GM12878 (cell line): ENCODE results near the gene ACOT13. TPM values are rescaled to one million over a fixed set of nuclear protein-coding genes. Genes with fewer than 3 reads are reported as not detected.
"Not testable (repeated sequence)": the region's sequence is repeated elsewhere in the genome, so short reads cannot be mapped to it uniquely, and the experiment has no call there.

ENCODE experiments used
- ATAC-seq: fragments of 200-7000 bp; cut with Tn5 transposase; 3 replicates; pipeline ENCODE4 v1.9.1; 2020; ENCODE audit warnings: mild to moderate bottlenecking, moderate library complexity
- BruUV-seq: library from RNA; stranded (reverse); fragments of 400-500 nt; replicated peaks from 2 replicates; lab custom pipeline; 2021; lab: Mats Ljungman, UMichigan
- CTCF ChIA-PET: fragments of 300-600 bp; sonication (Branson Sonifier 250); formaldehyde crosslinking; extraction: SDS; loops from one replicate; lab custom pipeline; 2021; ENCODE audit warnings: inconsistent platforms; lab: Yijun Ruan, JAX
- POLR2A ChIA-PET: fragments of 350-600 bp; formaldehyde crosslinking; extraction: SDS; loops from one replicate; lab custom pipeline; 2021; ENCODE audit warnings: inconsistent platforms; lab: Charles Lee
- RAD21 ChIA-PET: fragments of 300-600 bp; sonication (Branson Sonifier 250); formaldehyde crosslinking; loops from one replicate; lab custom pipeline; 2023; ENCODE audit warnings: antibody characterized with exemption; ENCODE audit not compliant: unreplicated experiment; lab: Charles Lee
- SMC1A ChIA-PET: fragments of 300-600 bp; sonication (Branson Sonifier 250); formaldehyde crosslinking; loops from one replicate; lab custom pipeline; 2023; ENCODE audit not compliant: unreplicated experiment, uncharacterized antibody; lab: Charles Lee
- DNase-seq: peaks from one replicate; pipeline ENCODE4 v3.0.0-alpha.2; 2011; ENCODE audit warnings: low read depth, low spot score
- FAIRE-seq: peaks from 3 replicates; lab custom pipeline; 2011; peaks lifted over from hg19 to GRCh38; lab: Jason Lieb, UNC
- H2AFZ ChIP-seq: 2 replicates; pipeline ENCODE4 v1.6.0; 2011; ENCODE audit warnings: low read depth, low read length, control low read depth; ENCODE audit not compliant: control insufficient read depth
- H3K27ac ChIP-seq: 2 replicates; pipeline ENCODE4 v1.5.1; 2011; ENCODE audit warnings: control low read depth; ENCODE audit not compliant: control insufficient read depth, insufficient read depth
- H3K27me3 ChIP-seq, 2 experiments: replicated peaks in 1 of 2; 2 replicates each; pipeline versions ENCODE4 v1.6.0 to v1.6.1; 2011; ENCODE audit warnings: low read length in 1 of 2; ENCODE audit not compliant: control insufficient read depth in 2 of 2, insufficient read depth in 2 of 2
- H3K36me3 ChIP-seq, 2 experiments: 2 replicates each; pipeline ENCODE4 v1.5.1; 2011; ENCODE audit warnings: low read length in 1 of 2; ENCODE audit not compliant: control insufficient read depth in 2 of 2, insufficient read depth in 2 of 2
- H3K4me1 ChIP-seq: 2 replicates; pipeline ENCODE4 v1.6.1; 2011; ENCODE audit warnings: mild to moderate bottlenecking, low read length, moderate library complexity, mixed read lengths; ENCODE audit not compliant: control insufficient read depth, insufficient read depth
- H3K4me2 ChIP-seq: 2 replicates; pipeline ENCODE4 v1.6.0; 2011; ENCODE audit warnings: control low read depth; ENCODE audit not compliant: control insufficient read depth, insufficient read depth
- H3K4me3 ChIP-seq: fragments of 200-600 bp; sonication (generic); 2 replicates; pipeline ENCODE4 v1.5.1; 2016
- H3K79me2 ChIP-seq: 2 replicates; pipeline ENCODE4 v1.6.0; 2011; ENCODE audit warnings: low read length; ENCODE audit not compliant: control insufficient read depth, insufficient read depth
- H3K9ac ChIP-seq: 2 replicates; pipeline ENCODE4 v1.8.0; 2011; ENCODE audit warnings: low read length, control low read depth, mixed read lengths; ENCODE audit not compliant: control insufficient read depth, insufficient read depth
- H3K9me3 ChIP-seq: replicated peaks from 3 replicates; pipeline ENCODE4 v1.5.1; 2011; ENCODE audit warnings: mild to moderate bottlenecking, low read length; ENCODE audit not compliant: control insufficient read depth, insufficient read depth
- H4K20me1 ChIP-seq: 2 replicates; pipeline ENCODE4 v1.6.0; 2011; ENCODE audit not compliant: control insufficient read depth, insufficient read depth
- BCL11A ChIP-seq: IDR thresholded peaks from 2 replicates; pipeline ENCODE4 v1.6.1; 2011; ENCODE audit warnings: low read depth, low read length
- FOS ChIP-seq: IDR thresholded peaks from 3 replicates; pipeline ENCODE4 v1.6.1; 2011; ENCODE audit warnings: borderline replicate concordance; ENCODE audit not compliant: insufficient read length; ENCODE audit errors: extremely low read depth
- FOXM1 ChIP-seq: IDR thresholded peaks from 2 replicates; pipeline ENCODE4 v1.6.1; 2012; ENCODE audit warnings: low read depth, mild to moderate bottlenecking, inconsistent platforms, low read length, moderate library complexity
- IKZF2 ChIP-seq, 2 experiments: fragments of 450-650 bp; IDR thresholded peaks; 2 replicates each; pipeline ENCODE4 v1.6.1; 2017; ENCODE audit warnings: mild to moderate bottlenecking in 2 of 2, moderate library complexity in 2 of 2
- NFYA ChIP-seq: IDR thresholded peaks from 2 replicates; pipeline ENCODE4 v1.6.1; 2011; ENCODE audit warnings: low read depth, mild to moderate bottlenecking, low read length, improper control_type of control experiment, borderline replicate concordance
- PKNOX1 ChIP-seq: fragments of 450-650 bp; IDR thresholded peaks from 2 replicates; pipeline ENCODE4 v1.6.1; 2016; ENCODE audit warnings: mild to moderate bottlenecking
- RFX5 ChIP-seq: IDR thresholded peaks from 2 replicates; pipeline ENCODE4 v1.6.1; 2011; ENCODE audit warnings: low read depth, low read length, improper control_type of control experiment
- SMC3 ChIP-seq: IDR thresholded peaks from 2 replicates; pipeline ENCODE4 v1.6.1; 2011; ENCODE audit warnings: low read length, improper control_type of control experiment, borderline replicate concordance
- SP1 ChIP-seq: IDR thresholded peaks from one replicate; pipeline ENCODE4 v1.6.1; 2011; ENCODE audit warnings: low read depth, low read length
- STAT3 ChIP-seq: IDR thresholded peaks from 2 replicates; pipeline ENCODE4 v1.6.1; 2011; ENCODE audit warnings: low read depth, low read length, improper control_type of control experiment
- YY1 ChIP-seq: IDR thresholded peaks from 2 replicates; pipeline ENCODE4 v1.6.1; 2011; ENCODE audit warnings: low read depth, mild to moderate bottlenecking, low read length
- ZNF207 ChIP-seq: fragments of 450-650 bp; IDR thresholded peaks from 2 replicates; pipeline ENCODE4 v1.6.1; 2014; ENCODE audit warnings: antibody characterized with exemption, mild to moderate bottlenecking, borderline replicate concordance
- WGBS: methylation state at CpG from one replicate; pipeline ENCODE4 v1.1.6; 2016; ENCODE audit warnings: low lambda C conversion rate; ENCODE audit not compliant: insufficient replicate concordance, insufficient coverage; ENCODE audit errors: missing lambda C conversion rate; 5-methylcytosine and 5-hydroxymethylcytosine counted together
- in situ Hi-C: fragments of 300-500 bp; cut with MboI; formaldehyde crosslinking; loops from 9 replicates; pipeline ENCODE4 v1.14.3; 2018; ENCODE audit warnings: mixed read lengths
- intact Hi-C: fragments of 100-400 bp; cut with micrococcal nuclease; formaldehyde crosslinking; loops from one replicate; pipeline ENCODE4 v1.14.2; 2022; ENCODE audit not compliant: unreplicated experiment
- polyA plus RNA-seq, 11 experiments: library from polyadenylated mRNA; depleted of rRNA in 4 of 11; unstranded in 6 of 11; stranded (reverse) in 5 of 11; fragments of >200 nt; fragmentation: Nextera tagmentation in 4 of 11; fragmentation: Illumina TruSeq in 1 of 11; extraction: Ambion mirVana in 4 of 11; extraction: Trizol in 1 of 11; gene quantifications; 1 replicate in 1 of 11; 2 replicates in 10 of 11; pipeline versions ENCODE4 v1.2.1 to v1.2.3, GENCODE V29; 2011 to 2016; ENCODE audit warnings: inconsistent platforms in 2 of 11, missing spikeins in 2 of 11, low read depth in 1 of 11
- total RNA-seq, 4 experiments: library from RNA; depleted of rRNA in 3 of 4; stranded (reverse); fragments of >200 nt in 3 of 4; fragmentation: Illumina TruSeq in 1 of 4; extraction: Trizol in 1 of 4; gene quantifications; 2 replicates each; pipeline versions ENCODE4 v1.2.1 to v1.2.3, GENCODE V29; 2013 to 2021

The ACOT13 gene
- total and polyA plus RNA-seq, 10 of the 15 experiments (the other 5 are each of a cell fraction or from before 2014, with no cell fraction given): 6.0 to 60.6 (median 36.6) TPM

- no peak overlapping the region for H3K9ac ChIP-seq
- BruUV-seq: no TSS peak
- H3K27me3 ChIP-seq: no peaks in the 10 kb centered on the region
- no peak for FAIRE-seq
- H2AFZ ChIP-seq: no peak overlapping the region
- H3K4me3 ChIP-seq: no peak overlapping the region
- POLR2A ChIA-PET: interaction anchor here (0.6 kb wide), 1 partner anchor 17 kb away, joined by 3 read pairs; no protein-coding TSS in a partner anchor
- H3K36me3 ChIP-seq: no peaks in the 10 kb centered on the region
- TF ChIP-seq BCL11A (no peak), FOS (no peak), STAT3 (no peak), FOXM1 (no peak), RFX5 (no peak), IKZF2 (IDR thresholded peaks at IDR 0.05) (no peak), SMC3 (no peak), PKNOX1 (no peak), SP1 (no peak), YY1 (no peak), NFYA (no peak), ZNF207 (no peak)
- TF ChIP-seq, all 136 proteins: peak for 0
- 2% methylated on average over 3 of the region's 3 CpGs for WGBS
- no peaks in the 10 kb centered on the region; the same call in 2 of the 3 replicates for H3K9me3 ChIP-seq
- DNase-seq (no peak), ATAC-seq (no peak)
- no peaks in the 10 kb centered on the region for H4K20me1 ChIP-seq
- SMC1A ChIA-PET: interaction anchor here (0.6 to 1.3 kb wide), 3 partner anchors 13 to 45 kb away, joined by 3 to 4 read pairs (median 3); no protein-coding TSS in a partner anchor
- CTCF ChIA-PET: interaction anchor here (0.6 kb wide), 1 partner anchor 165 kb away, joined by 4 read pairs; no protein-coding TSS in a partner anchor
- H3K27ac ChIP-seq: no peak overlapping the region
- intact Hi-C loops: no loop called here
- in situ Hi-C loops: no loop called here
- no peaks in the 10 kb centered on the region for H3K79me2 ChIP-seq
- no peak overlapping the region for H3K4me2 ChIP-seq
- H3K4me1 ChIP-seq: no peaks in the 10 kb centered on the region; the same call in 1 of the 2 replicates
- RAD21 ChIA-PET: no interaction called here
These were observed 82.4 kb downstream of the ACOT13 start for GRCh38 chr6:24749297-24749696.

GRCh38 chr6:24750878-24751277 lies 84.0 kb downstream of the ACOT13 start:
- H4K20me1 ChIP-seq, SMC1A ChIA-PET, H3K36me3 ChIP-seq, H3K79me2 ChIP-seq, ATAC-seq, H3K9ac ChIP-seq, RAD21 ChIA-PET, H3K27me3 ChIP-seq, BruUV-seq, POLR2A ChIA-PET, H3K9me3 ChIP-seq, H3K4me2 ChIP-seq, DNase-seq, H3K4me1 ChIP-seq, H2AFZ ChIP-seq, in situ Hi-C loops, CTCF ChIA-PET, intact Hi-C loops, H3K27ac ChIP-seq, FAIRE-seq, H3K4me3 ChIP-seq: not testable (repeated sequence)
- WGBS: 52% methylated on average over 3 of the region's 3 CpGs
